ENCODE results near the gene UBQLN3.

The UBQLN3 gene

DNA sequence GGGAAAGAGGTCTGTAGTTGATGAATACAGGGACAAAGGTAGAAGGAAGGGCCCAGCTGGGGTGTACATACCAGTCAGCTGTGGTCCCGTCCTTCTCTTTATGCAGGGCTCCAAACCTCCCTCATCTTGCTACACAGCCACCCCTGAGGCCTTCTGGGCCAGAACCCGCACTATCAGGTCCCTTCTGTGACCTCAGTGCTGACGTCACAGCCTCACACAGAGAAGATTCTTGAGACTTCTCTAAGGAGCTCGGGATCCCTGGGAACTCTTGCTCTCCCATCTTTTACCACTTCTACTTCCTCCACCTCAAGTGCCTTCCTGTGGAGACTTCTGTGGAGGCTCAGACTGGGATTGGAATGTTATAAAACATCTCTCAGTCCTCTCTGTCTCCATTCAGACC is at the start of gene UBQLN3:
Gene UBQLN3, minus strand, starts transcription at position 155 of the 400 bp plus-strand sequence. CDS start 399 bp downstream, outside the sequence.
- DNase-seq (ENCODE audit: low read depth, low spot score): no peak

DNA sequence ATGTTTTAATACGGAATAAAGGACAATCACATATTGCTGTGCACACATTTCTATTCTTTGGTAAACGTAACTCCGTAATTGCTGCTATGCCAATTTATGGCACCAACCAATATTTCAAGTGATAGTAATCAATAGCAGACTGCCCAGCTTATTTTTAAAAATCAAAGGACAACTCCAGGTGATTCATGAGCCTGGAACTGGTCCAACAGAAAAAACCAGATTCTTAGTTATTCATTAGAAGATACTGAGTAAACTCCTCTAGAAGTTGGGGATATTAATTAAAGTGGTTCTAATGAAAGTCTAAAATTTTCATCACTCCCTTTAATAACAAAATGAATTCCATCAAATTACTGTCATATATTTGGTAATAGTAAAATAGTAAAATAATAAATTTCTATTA is 48.0 kb upstream of the UBQLN3 start:
- DNase-seq (ENCODE audit: low read depth, low spot score): no peak

DNA sequence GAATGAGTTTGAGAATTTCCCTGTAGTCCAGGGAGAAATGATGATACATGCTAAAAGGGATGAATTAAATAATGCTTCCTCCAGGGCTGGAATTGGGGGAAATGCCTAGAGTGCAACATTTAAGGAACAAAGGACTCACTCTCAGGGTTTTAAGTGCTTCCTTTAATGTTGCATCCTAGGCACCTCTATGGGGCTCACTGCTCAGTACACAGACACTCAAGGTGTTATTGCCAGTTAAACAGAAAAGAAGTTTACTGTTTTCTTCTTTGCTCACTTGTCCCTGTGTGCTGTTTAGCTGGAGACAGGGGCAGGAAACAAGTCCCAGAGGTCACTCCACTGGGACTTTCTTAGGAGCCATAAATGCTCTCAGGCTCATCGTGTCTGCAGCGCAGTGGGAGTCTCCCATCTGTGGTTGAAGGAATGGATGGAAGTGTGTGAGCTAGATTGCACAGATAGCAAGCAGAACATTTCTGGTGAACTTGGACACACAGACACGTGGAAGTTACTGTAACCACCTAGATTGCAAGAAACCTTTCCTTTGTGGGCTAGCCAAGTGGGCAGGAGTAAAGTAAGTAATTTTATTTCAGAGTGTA is 46.9 kb upstream of the UBQLN3 start:
- no peak for DNase-seq (ENCODE audit: low read depth, low spot score)

DNA sequence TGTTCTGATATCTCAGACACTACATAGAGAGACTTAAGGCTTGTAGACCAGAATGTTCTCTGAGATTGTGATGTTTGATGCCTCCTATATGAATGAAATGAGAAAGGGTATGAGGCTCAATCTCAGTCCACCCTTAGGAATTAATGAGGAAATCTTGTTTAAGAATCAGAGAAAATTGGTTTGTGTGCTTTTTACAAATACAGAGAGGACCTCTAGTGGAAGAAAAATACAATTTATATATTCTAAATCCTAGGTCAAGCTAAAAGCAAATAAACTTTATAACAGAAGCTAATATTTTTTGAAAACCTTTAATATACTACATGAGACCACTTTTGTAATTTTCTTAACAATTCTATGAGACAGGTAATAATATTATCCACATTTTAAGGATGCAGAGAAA is 43.6 kb upstream of the UBQLN3 start:
- no peak for DNase-seq (ENCODE audit: low read depth, low spot score)

DNA sequence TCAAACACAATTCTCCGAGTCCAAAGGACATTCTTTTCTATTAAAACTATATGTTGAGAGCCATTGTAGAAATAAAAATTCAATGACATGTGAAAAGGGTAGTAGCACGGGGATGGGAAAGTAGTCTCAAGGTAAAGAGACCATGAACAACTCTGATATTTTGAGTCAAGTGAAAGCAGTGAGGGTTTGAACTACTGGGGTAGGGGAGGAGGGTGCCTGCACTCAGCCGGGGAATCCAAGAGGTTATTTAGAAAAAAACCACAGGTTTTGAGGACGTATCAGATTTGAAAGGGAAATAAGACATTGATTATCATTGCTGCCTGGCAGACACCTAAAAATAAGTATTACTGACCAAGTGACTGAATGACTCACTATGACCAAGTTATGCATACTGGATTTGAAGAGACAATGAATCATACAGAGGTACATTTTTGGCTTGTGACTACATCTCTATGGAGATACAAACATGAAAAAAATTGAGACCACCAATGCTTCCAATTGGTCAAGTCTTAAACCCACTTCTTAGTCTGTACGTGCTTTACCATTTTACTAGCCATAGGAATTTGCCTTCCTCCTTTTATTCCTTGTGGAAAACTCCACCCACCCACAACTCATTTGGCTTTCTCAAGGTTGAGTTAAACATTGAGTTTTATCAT is 40.8 kb upstream of the UBQLN3 start:
- peak; percentile 62 for DNase-seq (ENCODE audit: low read depth, low spot score)

DNA sequence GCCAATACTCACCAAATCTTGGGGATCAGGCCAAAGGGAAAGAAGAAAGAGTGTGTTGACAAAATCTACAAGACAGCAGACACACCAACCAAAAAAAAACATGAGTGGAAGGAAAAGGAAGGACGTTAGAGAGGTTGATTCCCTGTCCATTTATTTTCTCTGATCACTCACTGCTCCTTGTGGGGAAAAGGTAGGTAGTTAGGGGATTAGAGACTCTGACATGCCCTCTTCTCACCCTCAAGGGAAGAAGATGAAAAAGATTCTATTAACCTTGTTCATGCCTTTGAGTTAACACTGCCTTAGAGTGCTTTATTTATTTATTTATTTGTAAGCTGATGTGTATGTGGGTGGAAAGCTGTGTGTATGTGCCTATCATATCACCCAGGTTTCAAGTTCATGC is 38.7 kb upstream of the UBQLN3 start, which contains the start of gene OR52H1:
Gene OR52H1, minus strand, starts transcription at position 101 of the 400 bp plus-strand sequence. CDS start 3,035 bp downstream, outside the sequence.
- DNase-seq (ENCODE audit: low read depth, low spot score): no peak

DNA sequence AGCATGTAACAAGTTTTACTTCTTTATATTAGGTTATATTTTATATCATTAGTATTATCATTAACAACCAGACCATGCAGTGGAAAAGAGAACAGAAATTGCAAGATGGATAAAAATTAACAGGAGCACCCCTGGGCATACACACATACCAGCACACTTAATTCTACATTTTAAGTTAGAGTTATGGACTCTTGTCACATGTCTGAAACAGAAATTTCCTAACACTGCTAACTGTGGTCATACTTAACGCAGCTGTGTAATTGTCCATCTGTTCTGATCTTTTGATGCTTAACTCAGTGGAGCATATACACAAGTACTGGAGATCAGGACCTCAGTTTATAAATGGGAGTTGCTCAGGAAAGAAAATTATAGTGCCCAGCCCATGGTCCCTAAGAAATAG is 38.2 kb upstream of the UBQLN3 start:
- no peak for DNase-seq (ENCODE audit: low read depth, low spot score)

DNA sequence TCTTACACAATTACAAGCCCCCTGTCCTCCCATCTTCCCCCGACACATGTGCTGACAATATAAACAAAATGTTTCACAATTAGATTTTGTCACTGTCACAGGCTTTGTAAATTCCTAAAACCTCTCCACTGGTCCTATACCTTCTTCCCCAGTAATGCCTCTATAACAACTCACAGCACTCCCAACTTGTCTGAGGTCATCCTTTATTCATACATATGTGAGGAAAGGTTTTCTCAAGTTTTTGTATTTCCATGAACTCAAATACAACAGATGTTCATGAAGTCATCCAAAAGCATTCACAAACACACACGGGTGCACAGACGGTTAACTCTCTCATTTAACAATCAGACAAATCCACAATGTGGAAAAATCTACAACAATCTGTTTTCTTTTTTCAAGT is 36.7 kb upstream of the UBQLN3 start:
- no peak for DNase-seq (ENCODE audit: low read depth, low spot score)

DNA sequence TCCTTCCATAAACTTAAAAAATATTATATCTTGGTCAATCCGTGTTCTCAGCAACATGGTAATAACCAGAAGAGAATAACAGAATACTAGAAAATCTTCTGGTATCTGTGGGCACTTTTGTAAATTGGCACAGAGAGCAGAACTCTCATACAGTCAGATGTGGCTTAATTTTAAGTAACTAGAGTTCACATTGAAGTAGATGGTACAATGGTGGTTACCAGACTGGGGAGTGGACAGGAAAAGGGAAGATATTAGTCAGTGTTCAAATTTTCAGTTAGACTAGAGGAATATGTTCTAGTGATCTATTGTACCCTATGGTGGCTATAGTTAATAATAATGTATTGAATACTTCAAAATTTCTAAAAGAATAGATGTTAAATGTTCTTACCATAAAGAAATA is 31.7 kb upstream of the UBQLN3 start:
- no peak for DNase-seq (ENCODE audit: low read depth, low spot score)

DNA sequence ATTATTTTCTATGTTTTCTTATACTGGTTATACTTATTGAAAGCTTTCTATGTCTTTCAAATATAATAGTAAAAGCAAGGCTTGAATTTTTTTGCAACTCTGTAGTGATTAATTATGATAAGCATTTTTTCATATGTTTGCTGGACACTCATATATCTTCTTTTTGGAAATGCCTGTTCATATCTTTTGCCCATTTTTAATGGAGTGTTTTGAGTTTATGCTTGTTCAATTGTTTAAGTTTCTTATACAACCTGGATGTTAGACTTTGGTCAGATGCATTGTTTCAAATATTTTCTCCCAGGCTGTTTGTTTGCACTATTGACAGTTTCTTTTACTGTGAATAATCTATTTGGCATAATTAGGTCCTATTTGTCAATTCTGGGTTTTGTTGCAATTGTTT is 26.7 kb upstream of the UBQLN3 start:
- DNase-seq (ENCODE audit: low read depth, low spot score): no peak

DNA sequence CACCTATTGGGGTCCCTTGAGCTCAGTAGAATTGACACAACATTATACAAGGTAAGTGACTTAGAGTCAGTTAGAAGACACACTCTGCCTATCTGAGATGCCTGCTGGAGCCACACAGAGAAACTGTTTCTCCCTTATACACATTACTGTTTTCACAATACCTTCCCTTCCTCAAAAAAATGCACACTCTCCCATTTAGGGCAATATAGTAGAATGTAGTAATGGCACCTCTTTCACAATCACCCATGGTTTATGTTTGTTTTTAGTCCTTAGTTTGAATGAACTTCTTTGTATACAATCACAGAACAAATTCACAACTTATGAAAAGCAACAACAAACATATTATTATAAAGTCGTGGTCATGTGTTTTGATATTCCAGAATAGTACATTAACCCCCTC is 24.3 kb upstream of the UBQLN3 start:
- DNase-seq (ENCODE audit: low read depth, low spot score): no peak

DNA sequence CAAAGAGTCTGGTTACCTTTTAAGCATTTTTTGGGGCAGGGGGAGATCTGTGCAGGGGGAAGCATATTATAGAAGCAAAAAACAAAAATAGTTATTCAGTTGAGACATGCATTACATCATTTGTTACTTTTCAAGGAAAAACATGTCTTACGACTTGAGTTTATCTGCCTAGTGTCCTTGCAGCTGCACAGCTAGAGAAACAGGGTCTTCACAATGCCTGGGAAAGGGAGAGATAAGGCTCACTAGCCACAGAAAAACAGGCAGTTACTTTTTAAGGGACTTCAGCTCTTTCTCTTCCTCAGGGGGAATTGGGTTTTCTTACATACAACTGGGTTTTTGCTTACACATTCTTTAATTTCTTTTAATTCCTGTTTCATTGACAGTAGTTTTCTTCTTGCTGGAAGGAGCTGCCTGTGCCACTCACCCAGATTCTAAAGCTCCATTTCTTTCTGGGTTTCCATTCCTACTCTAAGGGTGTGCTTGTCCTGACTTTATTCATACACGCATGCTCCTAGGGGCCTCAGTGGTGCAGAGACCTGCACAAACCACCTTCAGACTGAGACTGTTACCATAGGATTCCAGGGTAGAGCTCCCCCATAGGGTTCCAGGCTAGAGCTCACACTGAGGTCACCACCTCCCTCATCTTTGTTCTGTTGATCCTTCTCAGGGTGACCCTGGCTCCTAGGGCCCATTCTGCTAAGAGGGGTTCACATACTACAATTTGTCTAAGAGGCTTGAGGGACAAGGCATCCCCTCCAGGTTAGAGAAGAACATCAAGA is 21.5 kb upstream of the UBQLN3 start:
- DNase-seq (ENCODE audit: low read depth, low spot score): no peak

DNA sequence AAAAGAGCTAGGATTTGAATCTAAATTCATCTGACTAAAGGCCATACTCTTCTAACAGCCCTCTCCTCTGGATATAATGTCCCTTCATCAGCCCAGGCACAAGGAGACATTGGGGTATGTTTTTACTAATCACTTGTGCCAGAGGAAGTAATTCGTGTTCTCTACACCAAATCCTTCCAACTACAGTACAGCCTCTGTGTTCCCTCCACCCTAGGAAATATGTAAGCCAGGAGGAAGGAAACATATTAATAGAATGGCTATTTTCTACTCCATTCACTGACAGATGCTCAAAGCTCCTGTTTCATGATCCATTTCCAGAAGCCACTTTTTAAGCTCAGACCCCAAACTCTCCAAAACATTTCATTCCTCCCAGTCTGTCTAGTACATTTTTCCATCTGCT is 18.7 kb upstream of the UBQLN3 start:
- no peak for DNase-seq (ENCODE audit: low read depth, low spot score)

DNA sequence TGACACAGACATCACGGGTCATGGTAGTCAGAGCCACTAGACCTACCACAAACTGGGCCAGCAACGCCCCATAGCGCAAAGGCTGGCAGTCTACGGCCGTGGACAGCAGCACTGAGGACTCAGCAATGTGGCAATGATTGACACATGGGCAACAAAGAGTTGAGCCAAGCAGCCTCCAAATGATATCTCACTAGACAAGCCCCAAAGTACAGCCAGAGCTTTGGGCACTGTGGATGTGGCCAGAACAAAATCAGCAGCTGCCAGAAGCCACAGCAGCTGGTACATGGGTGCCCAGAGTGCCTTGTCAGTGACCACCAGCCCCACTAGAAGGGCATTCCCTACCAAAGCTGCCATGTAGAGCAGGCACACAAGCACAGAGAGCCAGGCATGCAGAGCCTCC is 18.0 kb upstream of the UBQLN3 start:
- no peak for DNase-seq (ENCODE audit: low read depth, low spot score)

DNA sequence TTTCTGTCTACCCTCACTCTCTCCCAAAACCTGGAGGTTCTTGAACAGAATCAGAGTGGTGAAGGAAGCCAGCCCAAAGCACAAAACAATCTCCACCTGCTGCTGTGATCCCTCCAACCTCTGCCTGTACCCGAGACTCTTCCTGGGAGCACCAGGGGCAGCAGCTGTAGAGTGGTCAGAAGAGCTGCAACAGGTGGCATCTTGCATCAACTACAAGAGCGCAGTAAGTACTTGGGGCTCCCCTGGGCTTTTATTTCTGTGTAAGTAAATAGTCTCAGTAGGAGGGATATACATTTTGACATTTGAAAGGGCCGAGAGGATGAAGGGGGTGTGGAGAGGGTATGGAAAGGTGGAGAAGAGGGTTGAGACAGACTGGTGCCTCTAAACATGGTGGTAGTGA is 15.0 kb upstream of the UBQLN3 start:
- no peak for DNase-seq (ENCODE audit: low read depth, low spot score)

DNA sequence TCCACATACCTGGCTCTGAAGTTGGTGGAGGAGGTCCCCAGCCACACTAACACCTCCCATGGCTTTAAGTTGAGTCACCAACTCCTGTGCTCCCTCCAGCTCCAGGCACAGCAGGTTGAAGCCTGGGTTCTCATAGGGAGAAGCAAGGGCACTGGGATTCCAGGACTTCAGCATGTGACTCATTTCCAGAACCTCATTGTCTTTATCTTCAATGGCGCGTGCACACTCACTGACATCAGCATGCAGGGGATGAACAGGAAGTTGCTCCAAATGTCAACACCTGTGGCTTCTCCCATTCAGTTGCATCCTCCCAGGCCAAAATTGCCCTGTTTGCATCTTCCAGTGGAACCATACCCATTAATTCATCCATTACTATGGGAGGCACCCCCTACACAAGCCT is 12.6 kb upstream of the UBQLN3 start:
- no peak for DNase-seq (ENCODE audit: low read depth, low spot score)

DNA sequence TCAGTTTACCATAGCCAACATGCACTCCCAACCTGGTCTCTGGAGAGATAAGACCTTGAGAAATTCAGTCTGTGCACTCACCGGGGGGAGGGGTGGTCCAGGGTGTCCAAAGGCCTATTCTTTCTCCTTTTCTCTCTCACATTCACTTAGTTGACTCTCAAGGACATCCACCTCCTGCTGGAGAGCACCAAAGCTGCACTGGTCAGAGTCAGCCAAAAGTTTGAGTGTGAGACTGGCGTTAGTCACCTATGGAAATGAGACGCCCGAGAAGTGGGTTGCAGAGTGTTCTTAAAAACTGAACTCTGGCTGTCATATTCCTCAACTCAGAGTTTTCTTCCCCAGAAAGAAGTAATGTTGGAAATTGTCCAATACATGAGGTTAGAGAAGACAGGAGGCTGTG is 11.8 kb upstream of the UBQLN3 start:
- no peak for DNase-seq (ENCODE audit: low read depth, low spot score)

DNA sequence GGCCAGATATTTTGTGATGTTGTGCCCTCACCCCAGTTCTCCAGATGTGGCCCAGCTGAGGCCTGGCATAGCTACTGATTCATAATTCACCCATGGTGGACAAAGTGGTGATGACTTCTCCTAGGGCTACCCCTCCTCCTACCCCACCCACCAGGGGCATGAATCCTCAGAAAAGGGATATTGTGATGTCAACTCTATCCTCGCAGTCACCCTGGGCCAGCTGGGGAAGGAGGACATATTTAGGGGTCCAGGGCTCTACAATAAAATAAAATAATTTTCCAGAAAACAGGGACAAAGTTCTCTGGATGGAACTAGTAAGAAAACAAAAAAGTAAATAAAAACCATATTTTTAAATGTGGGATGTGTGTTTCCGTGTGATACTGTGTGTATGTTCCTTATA is 6.8 kb upstream of the UBQLN3 start, which contains the start of gene UBQLNL:
Gene UBQLNL, minus strand, starts transcription at position 101 of the 400 bp plus-strand sequence. CDS start 258 bp downstream, outside the sequence.
- no peak for DNase-seq (ENCODE audit: low read depth, low spot score)

DNA sequence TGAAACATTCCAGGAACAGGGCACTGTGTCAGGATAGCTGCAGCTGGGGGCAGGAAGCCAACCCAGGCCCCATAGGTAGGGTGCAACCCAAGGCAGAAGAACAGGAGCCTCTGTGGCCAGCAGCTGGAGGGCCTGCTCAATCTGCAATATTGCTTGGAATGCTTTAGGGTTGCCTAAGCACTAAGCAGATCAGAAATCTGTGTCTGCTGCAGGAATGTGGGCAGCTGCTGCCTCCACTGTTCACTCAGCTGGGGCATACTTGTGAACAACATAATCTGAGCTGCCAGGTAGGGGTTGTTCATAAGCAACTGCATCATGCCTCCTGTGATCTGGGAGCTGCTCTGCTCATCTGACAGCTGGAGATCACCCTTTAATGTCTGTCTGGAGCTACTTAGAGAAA is 5.1 kb upstream of the UBQLN3 start:
- no peak for DNase-seq (ENCODE audit: low read depth, low spot score)

DNA sequence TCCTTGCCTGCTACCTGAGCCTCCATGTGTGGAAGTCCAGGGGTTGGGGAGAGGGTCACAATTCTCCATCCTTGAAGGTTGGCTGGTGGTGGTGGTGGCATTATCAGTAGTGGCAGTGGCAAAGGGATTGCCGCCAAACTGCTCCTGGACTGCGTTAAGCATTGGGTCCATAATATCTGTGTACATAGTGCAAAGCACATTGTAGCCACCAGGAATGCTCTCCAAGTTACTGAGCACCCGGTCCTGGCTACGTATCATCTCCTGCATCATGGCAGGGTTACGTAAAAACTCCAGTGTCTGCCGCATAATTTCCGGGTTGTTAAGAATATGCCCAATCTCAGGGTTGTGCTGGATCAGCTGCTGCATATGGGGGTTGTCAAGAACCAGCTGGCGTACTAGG is 1.2 kb downstream of the UBQLN3 start:
- DNase-seq (ENCODE audit: low read depth, low spot score): no peak

DNA sequence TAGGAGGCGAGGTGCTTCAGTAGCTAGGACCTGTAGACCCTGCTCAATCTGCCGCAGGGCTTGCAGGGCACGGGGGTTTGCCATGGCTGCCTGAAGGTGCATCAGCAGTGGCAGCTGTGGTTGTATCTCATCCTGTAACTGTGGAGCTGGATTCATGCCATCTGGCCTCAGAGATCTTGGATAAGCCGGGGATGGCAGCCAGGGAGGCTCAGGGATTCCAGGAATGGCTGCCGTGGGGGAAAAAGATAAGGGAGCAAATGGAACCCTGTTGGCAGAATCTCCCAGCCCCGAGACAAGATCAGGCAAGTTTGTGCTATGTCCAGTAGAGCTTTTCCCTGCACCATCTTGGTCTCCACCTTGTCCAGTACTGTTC is 1.8 kb downstream of the UBQLN3 start:
- DNase-seq (ENCODE audit: low read depth, low spot score): no peak

DNA sequence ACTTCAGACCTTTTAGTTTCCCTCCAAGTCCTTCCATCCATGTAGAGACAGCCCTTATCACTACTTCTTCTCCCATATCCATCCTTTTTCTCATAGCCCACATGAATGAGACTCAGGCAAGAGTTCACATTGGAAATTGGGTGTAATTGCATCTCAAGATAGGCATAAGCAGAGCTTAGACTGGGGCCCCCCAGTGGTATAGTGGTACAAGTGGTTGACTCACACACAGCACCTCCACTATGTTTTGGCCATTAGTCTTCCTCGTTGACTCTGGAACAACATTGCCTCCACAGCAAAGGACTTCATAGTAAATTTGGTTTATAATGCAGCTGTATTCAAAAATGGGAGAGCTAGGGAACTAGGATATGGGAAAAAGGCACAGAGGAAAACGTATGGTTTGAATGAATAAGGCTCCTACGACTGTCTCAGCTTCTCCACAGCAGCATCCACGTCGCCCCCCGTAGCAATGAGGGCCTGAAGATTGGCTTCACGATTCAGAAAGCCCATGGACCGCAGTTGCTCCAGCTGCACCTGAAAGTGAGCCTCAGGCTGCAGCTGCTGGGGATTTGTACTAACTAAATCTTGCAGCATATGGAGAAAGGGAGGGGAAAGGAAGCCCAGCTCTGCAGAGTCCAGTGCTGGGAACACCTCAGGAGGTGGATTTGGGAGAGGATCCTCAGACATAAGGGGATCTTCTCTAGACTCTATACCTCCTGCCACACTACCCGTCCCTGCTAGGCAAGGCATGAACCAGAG is 2.4 kb downstream of the UBQLN3 start:
- no peak for DNase-seq (ENCODE audit: low read depth, low spot score)
